Fibroblast of mammary gland (primary cell): ENCODE data around the gene FAM118B.

Experiments
- DNase-seq: peaks from one replicate; pipeline ENCODE4 v3.0.0-alpha.2; 2010; ENCODE audit warnings: low read depth
- H3K4me3 ChIP-seq: 2 replicates; pipeline ENCODE4 v1.5.1; 2011; ENCODE audit warnings: low read depth, mild to moderate bottlenecking, low read length, moderate library complexity; ENCODE audit not compliant: control insufficient read depth
- TF ChIP-seq, protein P1 (sequence below): conservative IDR thresholded peaks from 2 replicates; pipeline ENCODE4 v1.5.1; 2011; ENCODE audit warnings: low read depth, low read length, inconsistent platforms; ENCODE audit not compliant: control insufficient read depth, insufficient read depth

Gene FAM118B

DNA sequence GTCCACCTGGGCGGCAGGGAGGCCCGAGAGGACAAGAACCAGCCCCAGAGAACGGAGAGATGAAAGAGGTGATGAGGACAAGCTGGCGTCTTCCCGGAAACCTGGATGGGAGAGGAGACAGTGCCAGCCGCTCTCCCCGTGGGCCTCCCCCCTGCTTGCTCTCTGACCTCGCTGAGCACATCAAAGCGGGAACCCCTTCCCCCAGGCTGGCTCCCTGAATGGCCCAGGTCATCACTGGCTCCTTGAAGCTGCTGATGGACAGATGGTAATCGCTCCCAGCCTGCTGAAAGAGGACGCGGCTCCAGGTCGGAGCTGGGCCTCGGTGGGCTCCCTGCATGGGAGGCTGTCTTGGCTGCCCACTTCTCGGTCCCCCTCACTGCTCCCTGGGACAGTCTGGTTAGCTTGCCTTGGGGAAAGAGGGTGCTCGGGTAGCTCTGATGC is 18.5 kb upstream of the FAM118B start:
- H3K4me3 ChIP-seq, result no peak overlapping the region
- TF ChIP-seq, protein P1, sequence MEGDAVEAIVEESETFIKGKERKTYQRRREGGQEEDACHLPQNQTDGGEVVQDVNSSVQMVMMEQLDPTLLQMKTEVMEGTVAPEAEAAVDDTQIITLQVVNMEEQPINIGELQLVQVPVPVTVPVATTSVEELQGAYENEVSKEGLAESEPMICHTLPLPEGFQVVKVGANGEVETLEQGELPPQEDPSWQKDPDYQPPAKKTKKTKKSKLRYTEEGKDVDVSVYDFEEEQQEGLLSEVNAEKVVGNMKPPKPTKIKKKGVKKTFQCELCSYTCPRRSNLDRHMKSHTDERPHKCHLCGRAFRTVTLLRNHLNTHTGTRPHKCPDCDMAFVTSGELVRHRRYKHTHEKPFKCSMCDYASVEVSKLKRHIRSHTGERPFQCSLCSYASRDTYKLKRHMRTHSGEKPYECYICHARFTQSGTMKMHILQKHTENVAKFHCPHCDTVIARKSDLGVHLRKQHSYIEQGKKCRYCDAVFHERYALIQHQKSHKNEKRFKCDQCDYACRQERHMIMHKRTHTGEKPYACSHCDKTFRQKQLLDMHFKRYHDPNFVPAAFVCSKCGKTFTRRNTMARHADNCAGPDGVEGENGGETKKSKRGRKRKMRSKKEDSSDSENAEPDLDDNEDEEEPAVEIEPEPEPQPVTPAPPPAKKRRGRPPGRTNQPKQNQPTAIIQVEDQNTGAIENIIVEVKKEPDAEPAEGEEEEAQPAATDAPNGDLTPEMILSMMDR, result no peak
- DNase-seq, result no peak

DNA sequence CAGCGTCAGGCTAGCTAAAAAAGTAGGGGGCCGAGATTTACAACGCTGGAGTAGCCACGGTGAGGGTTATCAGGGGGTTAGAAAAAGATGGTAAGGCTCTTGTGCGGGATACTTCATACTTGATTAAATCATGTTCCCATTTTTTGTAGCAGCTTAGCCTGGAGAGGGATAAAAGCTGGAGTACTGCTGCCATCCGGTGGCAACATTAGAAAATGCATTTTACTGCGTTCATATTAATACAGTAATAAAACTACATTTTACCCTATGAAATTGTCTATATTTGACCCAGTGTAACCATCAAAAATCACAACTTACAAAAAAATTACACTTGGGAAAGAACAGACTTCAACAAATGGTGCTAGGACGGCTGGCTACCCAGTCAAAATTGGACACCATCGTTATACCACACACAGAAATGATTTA is 17.4 kb upstream of the FAM118B start:
- H3K4me3 ChIP-seq, result no peak overlapping the region
- TF ChIP-seq, protein P1, result peak; percentile 70
- peak; percentile 58 for DNase-seq

- no peak overlapping the region for H3K4me3 ChIP-seq
- DNase-seq, result no peak
- TF ChIP-seq, protein P1, result no peak
These were observed 16.5 kb upstream of the FAM118B start for GRCh38 chr11:126195119-126195518.

DNA sequence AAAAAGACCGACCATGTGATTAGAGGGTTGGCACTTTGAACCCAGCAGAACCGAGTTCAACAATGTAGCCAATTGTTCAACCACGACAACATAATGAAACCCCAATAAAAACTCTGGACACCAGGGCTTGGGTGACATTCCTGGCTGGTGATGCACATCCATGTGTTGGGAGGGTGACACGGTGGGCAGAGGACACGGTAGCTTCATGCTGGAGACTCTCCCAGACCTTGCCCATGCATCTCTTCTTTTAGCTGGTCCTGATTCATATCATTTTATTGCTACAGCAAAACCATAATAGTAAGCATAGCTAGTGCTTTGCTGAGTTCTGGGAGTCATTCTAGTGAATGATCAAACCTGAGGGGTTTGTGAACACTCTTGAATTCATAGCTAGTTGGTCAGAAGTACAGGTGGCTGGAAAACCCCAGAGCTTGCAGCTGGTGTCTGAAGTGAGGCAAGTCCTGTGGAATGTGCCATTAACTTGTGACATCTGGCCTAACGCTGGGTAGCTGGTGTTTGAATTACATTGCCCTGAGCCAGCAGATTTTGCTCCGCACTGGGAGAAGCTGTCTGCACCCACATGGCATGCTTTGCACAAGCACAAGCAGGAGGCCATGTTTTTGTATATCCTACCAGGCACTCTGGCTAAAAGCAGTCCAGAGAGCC is 14.2 kb upstream of the FAM118B start:
- DNase-seq, result no peak
- H3K4me3 ChIP-seq, result no peak overlapping the region
- TF ChIP-seq, protein P1, result no peak

DNA sequence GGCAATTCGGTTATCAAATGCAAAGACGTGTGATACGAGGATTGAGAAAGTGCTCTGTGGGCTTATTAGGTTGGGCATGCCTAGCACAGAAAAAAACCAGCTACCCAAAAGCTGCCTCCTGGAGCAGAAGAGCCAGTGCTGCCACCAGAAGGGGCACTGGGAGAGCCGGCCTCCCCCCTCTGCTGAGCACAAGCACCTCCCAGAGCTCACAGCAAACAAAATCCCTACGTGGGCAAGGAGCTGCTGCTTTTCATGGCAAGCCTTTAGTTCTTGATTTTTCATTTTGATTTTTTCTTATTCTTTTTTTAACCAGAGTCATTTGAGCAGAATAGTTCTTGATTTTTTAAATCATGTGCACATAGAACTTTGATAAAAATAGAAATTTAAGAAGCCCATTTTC is 12.9 kb upstream of the FAM118B start:
- no peak for DNase-seq
- TF ChIP-seq, protein P1, result no peak
- H3K4me3 ChIP-seq, result no peak overlapping the region

DNA sequence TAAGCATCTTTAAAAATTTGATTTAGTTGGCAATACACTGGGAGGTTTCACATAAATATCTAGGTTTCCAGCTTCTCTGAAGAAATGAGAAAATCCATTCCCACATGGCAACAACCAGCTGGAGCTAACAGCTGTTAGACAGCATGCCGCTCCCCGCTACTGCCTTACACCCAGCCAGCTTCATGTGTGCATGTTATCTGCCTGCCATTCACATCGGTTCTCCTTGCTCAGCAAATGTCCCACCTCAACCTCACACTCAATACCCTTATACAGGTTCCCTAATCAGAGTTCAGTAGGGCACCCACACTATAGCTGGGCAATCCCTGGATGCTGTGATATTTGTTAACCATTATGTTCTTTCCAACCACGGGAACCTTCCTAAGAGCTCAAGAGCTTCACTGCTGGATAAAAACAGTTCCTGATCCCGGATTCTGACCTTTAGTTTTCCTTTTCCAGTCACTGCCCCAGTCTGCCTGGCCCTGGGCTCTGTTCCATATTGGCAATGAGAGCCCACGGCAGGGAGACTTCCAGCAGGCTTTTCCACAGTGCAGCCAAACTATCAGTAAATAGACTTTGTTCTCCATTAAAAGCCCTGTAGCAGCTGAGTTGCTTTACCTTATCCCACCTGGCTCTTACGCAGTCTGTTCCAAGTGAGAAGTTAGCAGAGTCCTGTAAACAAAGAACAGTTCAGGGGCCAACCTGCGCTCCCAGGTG is 8.8 kb upstream of the FAM118B start:
- H3K4me3 ChIP-seq, result no peak overlapping the region
- TF ChIP-seq, protein P1, result no peak
- no peak for DNase-seq
